Measurements from ENCODE around the gene DCAF4L1.

Gene DCAF4L1

DNA sequence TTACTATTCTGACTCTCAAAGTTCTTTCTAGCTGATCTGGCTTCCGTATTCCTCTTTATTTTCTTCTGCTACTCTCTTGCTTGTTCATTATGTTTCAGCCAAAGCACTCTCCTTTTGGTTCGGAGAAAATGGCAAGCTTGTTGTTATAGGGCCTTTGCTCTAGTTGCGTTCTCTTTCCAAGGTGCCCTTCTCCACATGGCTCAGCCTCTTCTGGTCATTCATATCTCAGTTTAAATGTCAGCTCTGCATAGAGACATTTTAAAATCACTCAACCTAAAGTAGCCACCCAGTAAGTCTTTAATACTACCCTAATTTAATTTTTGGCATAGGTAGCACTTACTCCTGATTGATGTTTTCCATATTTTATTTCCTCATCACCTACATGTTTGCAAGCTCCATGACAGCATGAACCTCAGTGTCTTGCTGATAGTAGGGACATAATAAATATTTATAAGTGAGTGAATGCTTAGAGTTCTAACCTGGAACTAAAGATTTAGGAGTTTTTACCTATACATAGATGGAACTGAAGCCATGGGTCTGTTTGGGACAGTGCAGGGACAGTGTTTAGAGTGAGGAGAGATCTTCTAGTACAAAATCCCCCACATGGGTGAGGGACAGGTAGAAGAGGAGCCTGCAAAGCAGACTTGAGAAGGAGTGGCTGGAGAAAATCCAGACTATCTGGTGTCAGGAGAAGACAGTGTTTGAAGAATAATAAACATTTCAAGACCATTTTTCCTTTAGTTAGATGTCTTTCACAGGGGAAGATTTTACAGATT lies 26.6 kb downstream of the DCAF4L1 start:
- Histone ChIP-seq H2BK120ac (ENCODE audit: low read depth, low read length) (no peak overlapping the region), H3K23ac (ENCODE audit: low read depth, low read length, poor library complexity) (no peak overlapping the region), H2BK15ac (ENCODE audit: low read length) (no peak overlapping the region), H3K36me3 (replicated peaks in 1 of 2; ENCODE audit: control insufficient read depth in 2 of 2, insufficient read depth in 2 of 2, low read length in 2 of 2) (peaks cover 2 to 72% of the 10 kb centered on the region in 2 donors), H3K14ac (ENCODE audit: low read length) (no peak overlapping the region), H2BK5ac (ENCODE audit: low read length) (no peak overlapping the region), H3K9me3 (replicated peaks in 1 of 2; ENCODE audit: control insufficient read depth in 2 of 2, insufficient read depth in 1 of 2, low read depth in 1 of 2, low read length in 2 of 2) (no peaks in the 10 kb centered on the region), H2AFZ (ENCODE audit: low read length) (no peak overlapping the region), H2BK12ac (ENCODE audit: low read length) (no peak overlapping the region), H3K4ac (ENCODE audit: low read length) (no peak overlapping the region), H3K27me3 (ENCODE audit: control insufficient read depth in 3 of 3, insufficient read depth in 3 of 3, low read depth in 1 of 3, low read length in 3 of 3) (no peaks in the 10 kb centered on the region), H3K9ac (ENCODE audit: low read depth, low read length, poor library complexity) (no peak overlapping the region), H4K91ac (ENCODE audit: low read depth, low read length, poor library complexity) (no peak overlapping the region), H2AK5ac (ENCODE audit: low read depth, low read length) (no peak overlapping the region), H3K4me1 (ENCODE audit: control insufficient read depth in 2 of 2, insufficient read depth in 1 of 2, low read depth in 1 of 2, low read length in 2 of 2) (no peaks in the 10 kb centered on the region), H3K79me1 (ENCODE audit: low read depth, low read length) (no peaks in the 10 kb centered on the region), H3K4me3 (ENCODE audit: low read length in 2 of 2) (no peak overlapping the region), H3K4me2 (ENCODE audit: insufficient read depth, low read length, poor library complexity, severe bottlenecking) (no peak overlapping the region), H4K8ac (ENCODE audit: low read depth, low read length) (no peak overlapping the region), H3K27ac (replicated peaks; ENCODE audit: low read length) (no peak overlapping the region), H3K18ac (ENCODE audit: low read length) (no peak overlapping the region)
- no CpG with 5 or more reads among the region's 3 CpGs for WGBS, 2 donors (ENCODE audit: extremely low coverage in 2 of 2, insufficient read length in 2 of 2, insufficient replicate concordance in 1 of 2)
- DNase-seq (ENCODE audit: low spot score), result no peak

DNA sequence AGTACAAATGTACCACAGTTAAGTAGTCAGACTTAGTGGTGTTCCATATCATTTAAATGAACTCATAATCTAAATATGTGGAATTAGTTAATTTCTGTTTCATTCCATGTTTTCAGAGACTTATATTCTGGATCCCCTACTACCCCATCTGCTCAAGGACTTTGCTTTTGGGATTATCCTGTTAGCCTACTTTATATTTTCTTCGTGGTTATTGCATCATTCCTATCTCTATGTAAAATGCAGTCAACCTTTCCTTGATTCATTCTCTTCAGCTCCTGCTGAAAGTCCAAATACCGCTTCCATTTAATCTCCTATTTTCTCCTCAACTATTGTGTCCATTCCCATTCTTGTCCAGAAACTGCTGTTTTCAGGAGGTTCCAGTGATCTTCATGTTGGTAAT lies 33.9 kb downstream of the DCAF4L1 start:
- Histone ChIP-seq H3K23ac (ENCODE audit: low read depth, low read length, poor library complexity) (no peak overlapping the region), H2AFZ (ENCODE audit: low read length) (no peak overlapping the region), H3K14ac (ENCODE audit: low read length) (no peak overlapping the region), H3K9me3 (replicated peaks in 1 of 2; ENCODE audit: control insufficient read depth in 2 of 2, insufficient read depth in 1 of 2, low read depth in 1 of 2, low read length in 2 of 2) (peaks cover 0 to 3% of the 10 kb centered on the region in 2 donors), H2AK5ac (ENCODE audit: low read depth, low read length) (no peak overlapping the region), H2BK12ac (ENCODE audit: low read length) (no peak overlapping the region), H3K4me2 (ENCODE audit: insufficient read depth, low read length, poor library complexity, severe bottlenecking) (no peak overlapping the region), H3K4ac (ENCODE audit: low read length) (no peak overlapping the region), H3K36me3 (replicated peaks in 1 of 2; ENCODE audit: control insufficient read depth in 2 of 2, insufficient read depth in 2 of 2, low read length in 2 of 2) (peaks cover 0 to 54% of the 10 kb centered on the region in 2 donors), H3K79me1 (ENCODE audit: low read depth, low read length) (no peaks in the 10 kb centered on the region), H3K9ac (ENCODE audit: low read depth, low read length, poor library complexity) (no peak overlapping the region), H2BK5ac (ENCODE audit: low read length) (no peak overlapping the region), H3K27ac (replicated peaks; ENCODE audit: low read length) (no peak overlapping the region), H4K8ac (ENCODE audit: low read depth, low read length) (no peak overlapping the region), H3K27me3 (ENCODE audit: control insufficient read depth in 3 of 3, insufficient read depth in 3 of 3, low read depth in 1 of 3, low read length in 3 of 3) (no peaks in the 10 kb centered on the region), H4K91ac (ENCODE audit: low read depth, low read length, poor library complexity) (no peak overlapping the region), H3K4me3 (ENCODE audit: low read length in 2 of 2) (no peak overlapping the region), H3K18ac (ENCODE audit: low read length) (no peak overlapping the region), H3K4me1 (ENCODE audit: control insufficient read depth in 2 of 2, insufficient read depth in 1 of 2, low read depth in 1 of 2, low read length in 2 of 2) (no peaks in the 10 kb centered on the region), H2BK120ac (ENCODE audit: low read depth, low read length) (no peak overlapping the region), H2BK15ac (ENCODE audit: low read length) (no peak overlapping the region)
- no peak for DNase-seq (ENCODE audit: low spot score)
- no CpG with 5 or more reads among the region's 2 CpGs for WGBS, 2 donors (ENCODE audit: extremely low coverage in 2 of 2, insufficient read length in 2 of 2, insufficient replicate concordance in 1 of 2)

DNA sequence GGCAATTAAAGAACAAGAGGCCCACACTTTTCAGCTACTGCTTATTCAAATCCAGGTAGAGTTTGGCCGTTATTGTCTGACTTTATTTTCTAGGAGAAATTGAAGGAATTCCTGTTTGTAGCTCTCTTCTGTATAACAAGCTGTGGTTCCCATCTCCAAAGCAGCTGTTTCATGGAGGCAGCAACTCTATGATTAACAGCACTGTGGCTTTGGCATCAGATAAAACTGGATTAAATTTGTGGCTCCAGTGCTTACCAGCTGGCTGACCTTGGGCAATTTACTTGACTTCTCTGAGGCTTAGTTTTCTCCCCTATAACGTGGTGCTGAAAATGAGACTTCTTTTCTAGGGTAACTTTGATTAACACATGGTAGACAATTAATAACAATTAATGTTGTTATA lies 36.9 kb downstream of the DCAF4L1 start:
- no peaks in the 10 kb centered on the region for H3K4me1 ChIP-seq (ENCODE audit: control insufficient read depth in 2 of 2, insufficient read depth in 1 of 2, low read depth in 1 of 2, low read length in 2 of 2)
- H3K14ac ChIP-seq (ENCODE audit: low read length), result no peak overlapping the region
- WGBS, 2 donors (ENCODE audit: extremely low coverage in 2 of 2, insufficient read length in 2 of 2, insufficient replicate concordance in 1 of 2), result no CpG with 5 or more reads among the region's 2 CpGs

More for the DNA sequence above, 36.9 kb downstream of the DCAF4L1 start:
- Histone ChIP-seq H2BK120ac (ENCODE audit: low read depth, low read length) (no peak overlapping the region), H2AK5ac (ENCODE audit: low read depth, low read length) (no peak overlapping the region), H3K4me2 (ENCODE audit: insufficient read depth, low read length, poor library complexity, severe bottlenecking) (no peak overlapping the region), H3K4ac (ENCODE audit: low read length) (no peak overlapping the region), H4K91ac (ENCODE audit: low read depth, low read length, poor library complexity) (no peak overlapping the region), H3K36me3 (replicated peaks in 1 of 2; ENCODE audit: control insufficient read depth in 2 of 2, insufficient read depth in 2 of 2, low read length in 2 of 2) (peaks cover 0 to 63% of the 10 kb centered on the region in 2 donors), H2BK15ac (ENCODE audit: low read length) (no peak overlapping the region), H3K9me3 (replicated peaks in 1 of 2; ENCODE audit: control insufficient read depth in 2 of 2, insufficient read depth in 1 of 2, low read depth in 1 of 2, low read length in 2 of 2) (peaks cover 0 to 3% of the 10 kb centered on the region in 2 donors), H2BK12ac (ENCODE audit: low read length) (no peak overlapping the region), H4K8ac (ENCODE audit: low read depth, low read length) (no peak overlapping the region), H3K4me3 (ENCODE audit: low read length in 2 of 2) (no peak overlapping the region), H3K27me3 (ENCODE audit: control insufficient read depth in 3 of 3, insufficient read depth in 3 of 3, low read depth in 1 of 3, low read length in 3 of 3) (no peaks in the 10 kb centered on the region), H2BK5ac (ENCODE audit: low read length) (no peak overlapping the region), H3K23ac (ENCODE audit: low read depth, low read length, poor library complexity) (no peak overlapping the region), H3K27ac (replicated peaks; ENCODE audit: low read length) (no peak overlapping the region), H3K18ac (ENCODE audit: low read length) (no peak overlapping the region), H2AFZ (ENCODE audit: low read length) (no peak overlapping the region), H3K9ac (ENCODE audit: low read depth, low read length, poor library complexity) (no peak overlapping the region), H3K79me1 (ENCODE audit: low read depth, low read length) (no peaks in the 10 kb centered on the region)
- no peak for DNase-seq (ENCODE audit: low spot score)
